Measurements from ENCODE around the gene HAGHL.
A peak's percentile ranks its signal among the peaks of the same experiment; 100 is the strongest.

The HAGHL gene

GRCh38 chr16:708959-709358 is 17.9 kb upstream of the HAGHL start:
- no peak for DNase-seq

DNA sequence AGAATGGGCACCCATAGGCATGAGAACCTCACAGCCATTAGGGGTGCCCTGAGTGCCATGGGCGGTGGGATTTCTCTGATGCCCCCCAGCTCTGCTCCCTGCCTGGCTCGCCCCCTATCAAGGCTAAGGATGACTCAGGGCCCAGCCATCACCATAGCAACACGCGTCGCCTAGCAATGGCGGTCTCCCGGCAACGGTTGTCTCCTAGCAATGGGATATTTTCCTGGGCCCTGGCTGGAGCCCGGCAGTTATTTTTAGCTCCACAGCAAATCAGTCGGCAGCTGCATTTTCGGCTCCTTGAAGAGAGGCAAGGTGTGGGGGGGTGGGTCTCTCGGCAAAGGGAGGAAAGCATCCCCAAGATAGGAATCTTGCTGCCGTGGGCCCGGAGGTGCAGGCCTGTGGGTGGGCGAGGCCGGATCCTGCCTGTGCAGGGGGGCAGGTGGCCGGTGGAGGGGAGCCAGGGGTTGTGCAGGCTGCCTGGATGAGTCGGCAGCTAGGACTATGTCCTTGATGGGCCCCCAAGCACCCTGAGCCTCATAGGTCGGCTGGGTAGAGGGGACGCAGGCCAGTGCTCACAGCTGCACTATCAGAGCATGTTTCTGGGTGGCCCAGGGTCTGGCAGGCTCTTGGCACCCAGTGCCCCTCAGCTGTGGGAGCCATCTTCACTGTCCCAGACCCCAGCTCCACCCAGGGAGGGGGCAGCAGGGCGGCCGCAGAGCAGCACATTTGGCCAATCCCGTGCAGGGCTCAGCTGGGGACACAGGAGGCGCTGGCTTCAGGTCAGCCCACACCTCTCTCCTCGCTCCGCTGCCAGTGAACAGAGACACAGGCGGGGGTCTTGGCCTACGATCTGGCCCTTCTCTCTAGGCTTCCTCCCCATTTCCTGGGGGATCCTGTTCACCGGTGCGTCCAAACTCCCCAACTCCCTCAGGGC is 17.1 kb upstream of the HAGHL start:
- no peak for DNase-seq

GRCh38 chr16:710500-711075 is 16.3 kb upstream of the HAGHL start:
- no peak for DNase-seq

GRCh38 chr16:711084-711483 is 15.8 kb upstream of the HAGHL start:
- no peak for DNase-seq

DNA sequence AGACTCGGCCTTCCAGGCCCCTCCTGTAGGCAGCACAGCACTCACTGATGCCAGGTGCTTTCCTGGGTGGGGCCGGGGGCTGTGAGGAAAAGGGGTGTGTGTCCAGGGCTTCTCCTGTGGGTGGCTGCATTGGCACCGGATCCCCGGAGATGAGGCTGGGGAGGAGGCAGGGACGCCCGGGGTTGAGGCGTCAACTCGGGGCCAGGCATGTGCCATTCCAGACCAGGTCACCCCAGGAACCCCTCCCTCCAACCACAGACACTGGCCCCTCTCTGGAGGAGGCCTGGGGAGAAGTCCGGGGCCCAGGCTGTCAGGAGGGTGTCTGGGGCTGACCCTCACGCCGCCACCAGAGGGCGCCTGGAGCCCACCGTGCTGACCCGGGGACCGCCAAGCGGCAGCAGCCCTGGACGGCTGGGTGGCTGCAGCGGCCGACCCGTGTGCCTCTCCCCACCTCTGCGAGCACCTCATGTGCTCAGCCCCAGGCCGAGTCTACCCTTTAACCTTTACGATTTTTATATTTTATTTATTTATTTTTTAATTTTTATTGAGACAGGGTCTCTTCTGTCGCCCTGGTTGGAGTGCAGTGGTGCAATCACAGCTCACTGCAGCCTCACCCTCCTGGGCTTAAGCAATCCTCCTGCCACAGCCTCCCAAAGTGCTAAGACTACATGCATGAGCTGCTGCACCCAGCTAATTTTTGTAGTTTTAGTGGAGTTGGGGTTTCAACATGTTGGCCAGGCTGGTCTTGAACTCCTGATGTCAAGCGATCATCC is 15.2 kb upstream of the HAGHL start:
- peak; percentile 63 for DNase-seq

DNA sequence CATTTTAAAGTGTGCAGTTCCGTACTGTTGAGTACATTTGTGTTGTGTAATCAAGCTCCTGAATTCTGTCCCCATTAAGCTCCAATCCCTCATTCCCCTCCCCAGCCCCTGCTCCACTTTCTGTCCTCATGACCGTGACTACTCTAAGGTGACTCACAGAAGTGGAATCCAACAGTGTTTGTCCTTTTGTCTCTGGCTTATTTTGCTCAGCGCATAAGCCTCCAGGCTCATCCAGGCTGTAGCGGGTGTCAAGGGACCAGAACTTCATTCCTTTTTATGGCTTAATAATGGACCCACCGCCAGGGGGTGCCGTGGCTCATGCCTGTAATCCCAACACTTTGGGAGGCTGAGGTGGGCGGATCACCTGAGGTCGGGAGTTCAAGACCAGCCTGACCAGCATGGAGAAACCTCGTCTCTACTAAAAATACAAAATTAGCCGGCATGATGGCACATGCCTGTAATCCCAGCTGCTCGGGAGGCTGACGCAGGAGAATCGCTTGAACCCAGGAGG is 14.1 kb upstream of the HAGHL start:
- DNase-seq: peak; percentile 27

DNA sequence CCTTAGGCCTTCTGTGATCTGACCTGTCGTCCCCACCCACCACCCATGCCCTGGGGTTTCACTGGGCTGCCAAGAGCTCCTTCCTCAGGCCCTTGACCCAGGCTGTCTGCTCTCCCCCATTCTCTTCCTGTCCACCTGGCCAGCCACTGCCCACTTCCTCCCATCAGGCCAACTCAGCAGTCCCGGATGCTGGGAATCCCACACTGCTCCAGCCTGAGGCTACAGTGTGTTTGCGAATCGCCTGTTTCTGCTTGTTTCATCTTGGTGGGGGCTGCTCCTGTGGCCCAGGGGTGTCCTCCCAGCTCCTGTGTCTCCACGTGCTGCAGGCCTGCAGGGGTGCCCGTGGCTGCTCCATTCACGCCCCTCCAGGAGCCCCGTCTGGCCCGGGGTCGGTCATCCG is 12.8 kb upstream of the HAGHL start:
- no peak for DNase-seq

GRCh38 chr16:714558-715476 is 12.1 kb upstream of the HAGHL start, which contains the start of gene METRN:
TSS of gene METRN (plus strand) at chr16:715118. CDS start at chr16:715290, 172 bp downstream.
- peak; percentile 79 for DNase-seq

DNA sequence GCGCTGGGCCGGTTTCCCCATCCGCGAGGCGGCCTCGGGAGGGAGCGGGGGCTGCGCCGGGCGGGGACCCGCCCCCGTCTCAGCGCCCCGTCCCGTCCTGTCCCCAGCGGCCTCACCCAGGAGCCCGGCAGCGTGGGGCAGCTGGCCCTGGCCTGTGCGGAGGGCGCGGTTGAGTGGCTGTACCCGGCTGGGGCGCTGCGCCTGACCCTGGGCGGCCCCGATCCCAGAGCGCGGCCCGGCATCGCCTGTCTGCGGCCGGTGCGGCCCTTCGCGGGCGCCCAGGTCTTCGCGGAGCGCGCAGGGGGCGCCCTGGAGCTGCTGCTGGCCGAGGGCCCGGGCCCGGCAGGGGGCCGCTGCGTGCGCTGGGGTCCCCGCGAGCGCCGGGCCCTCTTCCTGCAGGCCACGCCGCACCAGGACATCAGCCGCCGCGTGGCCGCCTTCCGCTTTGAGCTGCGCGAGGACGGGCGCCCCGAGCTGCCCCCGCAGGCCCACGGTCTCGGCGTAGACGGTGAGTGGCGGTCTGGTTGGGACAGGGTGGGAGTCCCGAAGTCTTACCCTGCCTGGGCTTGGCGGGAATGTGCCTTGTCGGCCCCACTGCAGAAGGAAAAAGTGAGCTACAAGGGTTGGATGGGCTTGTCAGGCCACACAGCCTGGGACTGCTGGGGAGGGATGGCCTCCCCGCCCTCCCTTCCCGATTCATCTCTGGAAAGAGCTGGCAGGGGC is 11.3 kb upstream of the HAGHL start:
- no peak for DNase-seq

- DNase-seq: no peak
Observed at GRCh38 chr16:716200-716568, 10.7 kb upstream of the HAGHL start.

DNA sequence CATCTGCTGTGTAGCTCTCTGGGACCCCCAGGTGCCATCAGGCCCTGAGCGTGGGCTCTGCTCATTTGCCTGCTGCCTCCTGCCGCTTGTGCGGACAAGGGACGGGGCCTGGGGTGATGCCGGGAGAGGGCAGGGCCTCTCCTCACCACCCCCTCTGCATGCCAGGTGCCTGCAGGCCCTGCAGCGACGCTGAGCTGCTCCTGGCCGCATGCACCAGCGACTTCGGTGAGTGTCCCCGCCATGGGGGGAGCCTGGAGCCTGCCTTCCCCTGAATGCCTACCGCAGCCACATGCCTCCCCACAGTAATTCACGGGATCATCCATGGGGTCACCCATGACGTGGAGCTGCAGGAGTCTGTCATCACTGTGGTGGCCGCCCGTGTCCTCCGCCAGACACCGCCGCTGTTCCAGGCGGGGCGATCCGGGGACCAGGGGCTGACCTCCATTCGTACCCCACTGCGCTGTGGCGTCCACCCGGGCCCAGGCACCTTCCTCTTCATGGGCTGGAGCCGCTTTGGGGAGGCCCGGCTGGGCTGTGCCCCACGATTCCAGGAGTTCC is 10.1 kb upstream of the HAGHL start:
- DNase-seq: no peak

- no peak for DNase-seq
Observed at GRCh38 chr16:717450-718245, 9.3 kb upstream of the HAGHL start.

DNA sequence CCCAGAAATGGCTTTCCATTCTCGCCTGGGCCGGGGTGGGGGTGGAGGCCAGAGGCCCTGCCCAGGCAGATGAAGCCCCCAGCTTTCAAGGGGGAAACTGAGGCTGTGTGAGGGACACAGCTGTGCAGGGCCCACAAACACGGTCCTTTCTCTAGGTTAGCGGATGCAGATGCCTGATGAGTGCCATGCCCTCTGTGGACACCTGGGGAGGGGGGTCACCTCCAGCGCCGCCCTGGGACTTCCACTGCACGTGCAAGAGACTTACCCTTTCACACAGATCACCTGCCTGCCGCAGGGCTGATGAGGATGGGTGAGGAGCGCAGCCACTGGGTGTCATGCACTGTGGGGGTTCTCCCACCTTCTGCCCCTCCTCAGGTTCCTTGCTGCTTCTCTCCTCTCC is 8.5 kb upstream of the HAGHL start:
- no peak for DNase-seq

DNA sequence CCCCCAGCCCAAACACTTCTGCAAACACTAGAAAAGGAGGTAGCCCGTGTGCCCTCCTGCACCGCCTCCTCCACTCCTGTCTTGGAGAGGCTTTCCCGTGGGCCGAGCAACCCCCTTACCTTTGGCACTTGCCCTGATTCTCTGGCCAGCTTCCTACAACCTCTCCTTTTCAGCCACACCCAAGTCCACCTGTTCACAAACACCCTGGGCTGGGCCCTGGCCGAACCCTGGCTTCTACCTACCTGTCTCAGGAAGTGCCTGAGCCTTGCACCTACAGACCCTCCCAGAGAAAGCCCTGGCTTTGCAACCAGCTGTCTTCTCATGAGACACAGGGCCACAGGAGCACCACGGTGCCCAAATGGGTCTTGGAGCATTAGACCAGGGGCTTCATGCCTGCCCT is 8.0 kb upstream of the HAGHL start:
- DNase-seq: no peak

DNA sequence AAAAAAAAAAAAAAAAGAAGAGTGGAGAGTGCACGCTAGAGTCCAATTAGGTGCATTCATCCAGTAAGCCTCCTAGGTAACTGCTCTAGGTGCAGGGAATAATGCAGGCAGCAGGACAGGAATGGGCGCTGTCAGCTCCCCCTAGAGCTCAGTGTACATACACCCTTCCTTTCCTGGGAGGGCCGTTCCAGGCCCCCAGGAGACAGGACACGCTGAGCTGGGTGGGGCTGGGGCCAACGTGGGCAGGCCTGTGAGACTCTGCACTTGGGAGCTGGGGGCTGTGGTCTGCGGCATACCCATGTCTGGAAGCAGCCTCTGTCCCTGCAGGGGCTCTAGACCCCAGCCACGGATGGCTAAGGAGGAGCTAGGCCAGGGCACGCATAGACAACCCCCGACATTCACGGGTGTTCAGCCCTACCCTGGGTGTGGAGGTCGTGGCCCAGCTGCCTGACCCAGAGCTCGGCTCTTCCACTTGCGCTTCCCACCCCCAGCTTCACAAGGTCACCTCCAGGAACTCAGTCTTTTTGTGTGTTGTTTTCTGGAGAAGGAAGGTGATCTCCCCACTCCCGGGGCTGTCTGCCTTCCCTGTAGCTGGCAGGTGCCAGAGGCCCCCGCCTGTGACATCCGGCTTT is 7.0 kb upstream of the HAGHL start:
- DNase-seq: no peak

- no peak for DNase-seq
Observed at GRCh38 chr16:720447-720989, 6.4 kb upstream of the HAGHL start.

DNA sequence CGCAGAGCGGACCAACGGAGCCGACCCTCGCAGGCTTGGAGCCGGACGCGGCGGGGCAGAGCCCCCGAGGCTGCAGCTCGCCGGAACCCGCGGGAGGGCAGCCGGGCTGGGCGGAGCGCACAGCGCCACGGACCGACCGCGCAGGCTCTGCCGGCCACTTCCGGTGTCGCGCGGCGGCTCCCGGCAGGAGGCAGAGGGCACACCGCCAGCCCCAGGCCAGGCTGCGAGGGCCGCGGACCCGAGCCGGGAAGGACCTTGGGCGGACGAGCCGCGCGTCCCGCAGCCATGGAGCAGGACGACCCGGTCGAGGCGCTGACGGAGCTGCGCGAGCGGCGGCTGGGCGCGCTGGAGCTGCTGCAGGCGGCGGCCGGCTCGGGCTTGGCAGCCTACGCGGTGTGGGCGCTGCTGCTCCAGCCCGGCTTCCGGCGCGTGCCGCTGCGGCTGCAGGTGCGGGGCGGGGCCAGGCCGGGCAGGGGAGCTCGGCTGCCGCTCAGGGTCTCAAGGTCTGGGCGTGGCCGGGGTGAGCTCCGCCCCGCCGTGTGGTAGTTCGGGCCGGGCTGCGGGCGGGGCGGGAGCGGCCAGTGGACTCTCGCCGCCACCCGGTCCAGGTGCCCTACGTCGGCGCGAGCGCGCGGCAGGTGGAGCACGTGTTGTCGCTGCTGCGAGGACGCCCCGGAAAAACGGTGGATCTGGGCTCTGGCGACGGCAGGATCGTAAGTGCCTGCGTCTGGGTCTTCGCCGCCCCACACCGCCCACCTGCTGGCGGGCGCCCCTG is 5.7 kb upstream of the HAGHL start, which contains the start of gene ANTKMT:
ANTKMT (plus strand) TSS at position 157 of the 775 bp plus-strand sequence; CDS start at position 286, 129 bp downstream.
- peak; percentile 69 for DNase-seq

DNA sequence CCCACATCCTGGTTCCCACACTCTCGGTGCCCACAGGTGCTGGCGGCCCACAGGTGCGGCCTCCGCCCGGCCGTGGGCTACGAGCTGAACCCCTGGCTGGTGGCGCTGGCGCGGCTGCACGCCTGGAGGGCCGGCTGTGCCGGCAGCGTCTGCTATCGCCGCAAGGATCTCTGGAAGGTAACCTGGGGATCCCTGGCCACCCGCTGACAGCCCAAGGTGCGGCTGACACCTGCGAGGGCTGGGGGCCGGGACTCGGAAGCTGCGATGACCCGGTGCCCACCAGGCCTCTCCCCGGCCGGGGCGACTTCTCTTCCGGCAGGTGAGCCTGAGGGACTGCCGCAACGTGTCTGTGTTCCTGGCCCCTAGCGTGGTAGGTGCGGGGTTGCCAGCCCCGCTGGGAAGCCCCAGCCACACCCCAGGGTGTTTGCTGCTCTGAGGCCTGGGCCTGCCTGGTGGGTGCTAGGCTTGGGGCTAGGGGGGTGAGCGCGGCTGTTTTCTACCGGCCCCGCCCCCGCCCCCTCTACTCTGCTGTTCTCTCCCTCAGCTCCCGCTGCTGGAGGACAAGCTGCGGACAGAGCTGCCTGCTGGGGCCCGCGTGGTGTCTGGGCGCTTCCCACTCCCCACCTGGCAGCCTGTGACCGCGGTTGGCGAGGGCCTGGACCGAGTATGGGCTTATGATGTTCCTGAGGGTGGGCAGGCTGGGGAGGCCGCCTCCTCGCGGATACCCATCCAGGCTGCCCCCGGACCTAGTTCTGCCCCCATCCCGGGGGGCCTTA is 5.0 kb upstream of the HAGHL start:
- peak; percentile 15 for DNase-seq
